ENCODE results near the gene PPIL4.
A peak's percentile ranks its signal among the peaks of the same experiment; 100 is the strongest.

The PPIL4 gene

GRCh38 chr6:149567945-149568585 is 22.2 kb upstream of the PPIL4 start:
- TF ChIP-seq CTCF (conservative IDR thresholded peaks at IDR 0.05) (no peak), ZFX (IDR thresholded peaks at IDR 0.05) (no peak)
- H3K27ac ChIP-seq, result no peak overlapping the region

GRCh38 chr6:149567194-149567586 is 21.3 kb upstream of the PPIL4 start:
- TF ChIP-seq CTCF (conservative IDR thresholded peaks at IDR 0.05), result no peak
- TF ChIP-seq ZFX (IDR thresholded peaks at IDR 0.05), result no peak
- peak overlapping the region; percentile 83 for H3K27ac ChIP-seq

GRCh38 chr6:149566410-149567193 is 20.8 kb upstream of the PPIL4 start:
- TF ChIP-seq ZFX (IDR thresholded peaks at IDR 0.05) (peak; percentile 77), CTCF (conservative IDR thresholded peaks at IDR 0.05) (no peak)
- peak overlapping the region; percentile 83 for H3K27ac ChIP-seq

GRCh38 chr6:149565527-149566409 is 19.9 kb upstream of the PPIL4 start, which contains the start of gene GINM1:
GINM1 (plus strand) TSS chr6:149566375; CDS start chr6:149566415, 40 bp downstream.
- TF ChIP-seq ZFX (IDR thresholded peaks at IDR 0.05) (no peak), CTCF (conservative IDR thresholded peaks at IDR 0.05) (peak; percentile 81)
- peak within 1 kb of the TSS; percentile 83 for H3K27ac ChIP-seq

- TF ChIP-seq ZFX (IDR thresholded peaks at IDR 0.05) (no peak), CTCF (conservative IDR thresholded peaks at IDR 0.05) (no peak)
- no peak overlapping the region for H3K27ac ChIP-seq
Observed at GRCh38 chr6:149563928-149564325, 18.1 kb upstream of the PPIL4 start.

GRCh38 chr6:149563203-149563927 is 17.5 kb upstream of the PPIL4 start:
- no peak overlapping the region for H3K27ac ChIP-seq
- TF ChIP-seq ZFX (IDR thresholded peaks at IDR 0.05) (no peak), CTCF (conservative IDR thresholded peaks at IDR 0.05) (no peak)

Measured in C4-2B (cell line).